Gastrocnemius medialis (tissue), 4 donors: ENCODE data around the gene ENTREP1. TPM values are rescaled to one million over a fixed set of nuclear protein-coding genes. Genes with fewer than 3 reads are reported as not detected.
"Not testable (repeated sequence)": the region's sequence is repeated elsewhere in the genome, so short reads cannot be mapped to it uniquely, and the experiment has no call there.

Experiments used
- ATAC-seq, 2 donors: fragments of 150-250 bp; one replicate each; pipeline ENCODE4 v1.9.1; 2016
- DNase-seq, 2 donors: peaks; one replicate each; pipeline ENCODE4 v3.0.0-alpha.2; 2019
- H3K27ac ChIP-seq, 4 donors: fragments of 200-600 bp; sonication (generic); 1 replicate in 1 of 4; 2 replicates in 3 of 4; pipeline ENCODE4 v1.5.1; 2016 to 2018; ENCODE audit warnings: mild to moderate bottlenecking in 2 of 4, moderate library complexity in 1 of 4
- H3K27me3 ChIP-seq, 3 donors: fragments of 200-600 bp; sonication (generic) in 2 of 3; 1 replicate in 1 of 3; 2 replicates in 2 of 3; pipeline versions ENCODE4 v1.5.1 to v1.6.0; 2016 to 2019; ENCODE audit warnings: mild to moderate bottlenecking in 1 of 3, moderate library complexity in 1 of 3
- H3K36me3 ChIP-seq, 2 donors: fragments of 200-600 bp; sonication (generic) in 1 of 2; one replicate each; pipeline ENCODE4 v1.5.1; 2017 to 2018
- H3K4me1 ChIP-seq, 2 donors: fragments of 200-600 bp; sonication (generic) in 1 of 2; one replicate each; pipeline ENCODE4 v1.5.1; 2016 to 2017; ENCODE audit warnings: mild to moderate bottlenecking in 2 of 2
- H3K4me3 ChIP-seq, 4 donors: fragments of 200-600 bp; sonication (generic) in 3 of 4; 1 replicate in 1 of 4; 2 replicates in 3 of 4; pipeline ENCODE4 v1.5.1; 2016 to 2019; ENCODE audit warnings: mild to moderate bottlenecking in 2 of 4
- H3K9me3 ChIP-seq, 3 donors: fragments of 200-600 bp; sonication (generic) in 2 of 3; 1 replicate in 1 of 3; 2 replicates in 2 of 3; pipeline ENCODE4 v1.5.1; 2016 to 2019
- CTCF ChIP-seq, 5 experiments: fragments of 450-650 bp in 3 of 5; fragments of 200-600 bp in 2 of 5; sonication (generic) in 2 of 5; IDR thresholded peaks in 4 of 5; conservative IDR thresholded peaks in 1 of 5; 1 replicate in 4 of 5; 2 replicates in 1 of 5; pipeline ENCODE4 v1.5.1; 2016 to 2019; ENCODE audit warnings: antibody characterized with exemption in 5 of 5, mild to moderate bottlenecking in 3 of 5, moderate library complexity in 3 of 5
- POLR2A ChIP-seq, 2 donors: fragments of 450-650 bp; IDR thresholded peaks; one replicate each; pipeline ENCODE4 v1.6.1; 2017; ENCODE audit warnings: antibody characterized with exemption in 2 of 2, mild to moderate bottlenecking in 2 of 2, moderate library complexity in 2 of 2
- in situ Hi-C, 4 donors: fragments of 200-750 bp; cut with MboI; loops; one replicate each; pipeline versions ENCODE4 v1.15.0 to v1.8.0; 2017; ENCODE audit warnings: low sequenced_read_pairs in 4 of 4
- intact Hi-C: fragments of 100-400 bp; cut with DNase I; formaldehyde crosslinking; loops from one replicate; pipeline ENCODE4 v1.15.1; 2023; ENCODE audit warnings: low total_unique reads
- total RNA-seq, 4 donors: library from RNA; depleted of rRNA; stranded (reverse); fragments of >200 nt; gene quantifications; one replicate each; pipeline versions ENCODE4 v1.1.0 to v1.2.3, GENCODE V29; 2016

ENTREP1 gene
- total RNA-seq, 4 donors from 2014 or later = 10.8 to 26.8 (median 17.1) TPM

DNA sequence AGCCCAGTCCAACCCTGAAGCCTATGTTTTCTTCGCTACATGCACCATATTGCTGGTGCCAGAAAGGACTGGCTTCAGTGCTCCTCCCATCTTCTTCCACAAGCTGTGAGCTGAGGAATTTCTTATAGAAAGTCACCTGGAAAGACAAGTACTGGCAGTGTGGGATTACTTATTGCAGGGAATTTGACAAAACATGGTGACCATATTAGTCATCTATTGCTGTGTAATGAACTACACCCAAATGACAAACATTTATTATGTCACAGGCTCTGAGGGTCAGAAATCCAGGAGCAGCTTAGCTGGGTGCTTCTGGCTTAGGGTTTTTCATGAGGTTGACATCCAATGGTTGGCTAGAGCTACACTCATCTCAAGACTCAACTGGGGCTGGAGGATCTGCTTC is 75.5 kb downstream of the ENTREP1 start:
- H3K4me1 ChIP-seq = peaks cover 4 to 16% of the 10 kb centered on the region in 2 donors
- ATAC-seq (no peak), DNase-seq (no peak)
- in situ Hi-C loops = loop anchor here in 1 of 4 donors (25.0 kb wide), 1 partner anchor 487 kb away; no protein-coding TSS in a partner anchor
- intact Hi-C loops = no loop called here
- no peaks in the 10 kb centered on the region for H3K9me3 ChIP-seq
- H3K27ac ChIP-seq = no peak overlapping the region
- H3K36me3 ChIP-seq = no peaks in the 10 kb centered on the region
- TF ChIP-seq POLR2A (IDR thresholded peaks at IDR 0.05) (no peak), CTCF (IDR thresholded peaks at IDR 0.05 in 4 of 5, conservative IDR thresholded peaks at IDR 0.05 in 1 of 5) (no peak)
- H3K27me3 ChIP-seq = no peaks in the 10 kb centered on the region
- no peak overlapping the region for H3K4me3 ChIP-seq

DNA sequence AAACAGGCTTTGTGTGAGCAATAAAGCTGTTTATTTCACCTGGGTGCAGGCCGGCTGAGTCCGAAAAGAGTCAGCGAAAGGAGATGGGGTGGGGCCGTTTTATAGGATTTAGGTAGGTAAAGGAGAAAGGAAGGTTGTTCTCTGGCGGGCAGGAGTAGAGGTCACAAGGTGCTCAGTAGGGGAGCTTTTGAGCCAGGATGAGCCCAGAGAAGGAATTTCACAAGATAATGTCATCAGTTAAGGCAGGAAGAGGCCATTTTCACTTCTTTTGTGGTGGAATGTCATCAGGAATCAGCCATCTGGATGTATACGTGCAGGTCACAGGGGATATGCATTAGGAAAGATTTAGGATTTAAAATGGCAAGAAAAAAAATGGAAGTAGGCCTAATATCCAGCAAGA is 84.9 kb downstream of the ENTREP1 start:
- H3K27me3 ChIP-seq, H3K4me3 ChIP-seq, ATAC-seq, H3K9me3 ChIP-seq, DNase-seq, H3K36me3 ChIP-seq, H3K27ac ChIP-seq, intact Hi-C loops, H3K4me1 ChIP-seq: not testable (repeated sequence)
- in situ Hi-C loops = loop anchor here in 1 of 4 donors (25.0 kb wide), 1 partner anchor 477 kb away; no protein-coding TSS in a partner anchor

- H3K4me3 ChIP-seq = no peak overlapping the region
- H3K9me3 ChIP-seq = no peaks in the 10 kb centered on the region
- intact Hi-C loops (no loop called here), in situ Hi-C loops (loop anchor here in 1 of 4 donors (25.0 kb wide), 1 partner anchor 476 kb away; no protein-coding TSS in a partner anchor)
- ATAC-seq (no peak), DNase-seq (no peak)
- no peak overlapping the region for H3K27ac ChIP-seq
- H3K4me1 ChIP-seq = no peaks in the 10 kb centered on the region
- H3K27me3 ChIP-seq = no peaks in the 10 kb centered on the region
- TF ChIP-seq CTCF (IDR thresholded peaks at IDR 0.05 in 4 of 5, conservative IDR thresholded peaks at IDR 0.05 in 1 of 5) (no peak), POLR2A (IDR thresholded peaks at IDR 0.05) (no peak)
- no peaks in the 10 kb centered on the region for H3K36me3 ChIP-seq
Measured at GRCh38 chr9:69411246-69411645, 86.2 kb downstream of the ENTREP1 start.

DNA sequence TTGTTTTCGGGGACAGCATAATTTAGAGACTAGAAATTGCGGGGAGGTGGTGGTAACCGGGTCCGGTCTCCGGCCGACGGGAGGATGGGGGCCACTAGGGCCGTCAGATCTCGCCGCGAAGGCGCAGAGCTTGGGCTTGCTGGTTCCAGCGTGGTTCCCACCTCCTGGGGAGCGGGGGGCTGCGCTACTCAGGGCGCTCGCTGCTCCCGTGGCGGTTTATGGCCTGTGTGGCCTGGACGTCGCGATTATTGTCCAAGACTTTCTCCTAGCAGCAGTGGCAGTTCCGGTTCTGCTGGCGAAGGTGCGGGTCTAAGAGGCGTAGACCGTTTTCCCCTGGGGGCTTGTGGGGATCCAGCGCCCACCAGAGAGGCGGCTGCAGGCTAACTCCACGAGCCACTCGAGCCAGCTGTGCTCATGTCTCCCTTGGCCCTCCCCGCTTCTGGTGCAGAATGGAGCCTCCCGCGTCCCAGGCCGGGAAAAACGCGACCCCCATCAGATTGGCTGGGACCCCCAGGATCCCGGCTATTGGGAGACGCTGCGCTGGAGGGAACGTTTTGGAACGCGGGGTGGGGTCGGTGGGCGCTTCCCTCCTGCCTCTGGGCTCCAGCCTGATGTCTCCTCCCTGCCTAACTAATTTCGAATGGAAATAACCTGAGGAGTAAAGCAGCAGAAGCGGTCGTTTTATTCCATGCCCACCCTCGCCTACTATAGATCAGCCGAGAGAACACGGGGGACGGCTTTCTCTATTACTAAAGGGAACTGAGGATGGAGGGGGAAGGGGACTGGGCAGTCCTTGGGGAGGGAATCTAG is 87.1 kb downstream of the ENTREP1 start:
- H3K9me3 ChIP-seq = no peaks in the 10 kb centered on the region
- ATAC-seq = peak in 1 of 2 donors; percentile 19
- no peak for DNase-seq
- peak overlapping the region in 2 of 4 donors; percentile 1 to 60 for H3K27ac ChIP-seq
- intact Hi-C loops (no loop called here), in situ Hi-C loops (loop anchor here in 1 of 4 donors (25.0 kb wide), 1 partner anchor 475 kb away; no protein-coding TSS in a partner anchor)
- H3K36me3 ChIP-seq = no peaks in the 10 kb centered on the region
- H3K4me3 ChIP-seq = peak overlapping the region in 3 of 4 donors; percentile 32 to 59 (median 45)
- no peak for TF ChIP-seq CTCF (IDR thresholded peaks at IDR 0.05 in 4 of 5, conservative IDR thresholded peaks at IDR 0.05 in 1 of 5)
- no peak for TF ChIP-seq POLR2A (IDR thresholded peaks at IDR 0.05)
- H3K27me3 ChIP-seq = no peaks in the 10 kb centered on the region
- no peaks in the 10 kb centered on the region for H3K4me1 ChIP-seq

GRCh38 chr9:69412741-69413150 is 87.7 kb downstream of the ENTREP1 start:
- H3K4me3 ChIP-seq = peak overlapping the region; percentile 30 to 59 (median 38)
- no peaks in the 10 kb centered on the region for H3K9me3 ChIP-seq
- DNase-seq = peak; percentile 57 to 76
- in situ Hi-C loops = loop anchor here in 1 of 4 donors (25.0 kb wide), 1 partner anchor 475 kb away; no protein-coding TSS in a partner anchor
- intact Hi-C loops = no loop called here
- peak; percentile 89 to 98 for ATAC-seq
- peak overlapping the region in 2 of 4 donors; percentile 1 to 60 for H3K27ac ChIP-seq
- H3K36me3 ChIP-seq = no peaks in the 10 kb centered on the region
- TF ChIP-seq POLR2A (IDR thresholded peaks at IDR 0.05) = no peak
- peak; percentile 43 to 74 (median 58) for TF ChIP-seq CTCF (IDR thresholded peaks at IDR 0.05 in 4 of 5, conservative IDR thresholded peaks at IDR 0.05 in 1 of 5)
- H3K4me1 ChIP-seq = no peaks in the 10 kb centered on the region
- H3K27me3 ChIP-seq = no peaks in the 10 kb centered on the region
